GM19455 (cell line): ENCODE measurements around the gene TTC23.
"Not testable (repeated sequence)": the region's sequence is repeated elsewhere in the genome, so short reads cannot be mapped to it uniquely, and the experiment has no call there.

Experiments
- ATAC-seq: cut with Tn5 transposase; IDR thresholded peaks from one replicate; pipeline ENCODE4 v1.9.1; 2021; ENCODE audit not compliant: unreplicated experiment

The TTC23 gene

GRCh38 chr15:99122831-99123712 lies 126.3 kb downstream of the TTC23 start:
- ATAC-seq = no peak

GRCh38 chr15:99121691-99122410 lies 127.5 kb downstream of the TTC23 start:
- no peak for ATAC-seq

GRCh38 chr15:99121207-99121606 lies 128.2 kb downstream of the TTC23 start:
- no peak for ATAC-seq

GRCh38 chr15:99120050-99120777 lies 129.2 kb downstream of the TTC23 start:
- ATAC-seq = no peak

- no peak for ATAC-seq
Observed at GRCh38 chr15:99118801-99119546, 130.4 kb downstream of the TTC23 start.

- ATAC-seq = no peak
Observed at GRCh38 chr15:99118258-99118632, 131.1 kb downstream of the TTC23 start.

- no peak for ATAC-seq
Observed at GRCh38 chr15:99117563-99118257, 131.7 kb downstream of the TTC23 start.

GRCh38 chr15:99117111-99117510 lies 132.3 kb downstream of the TTC23 start:
- ATAC-seq = no peak

GRCh38 chr15:99115300-99116215 lies 133.8 kb downstream of the TTC23 start:
- ATAC-seq = no peak

GRCh38 chr15:99114511-99115299 lies 134.7 kb downstream of the TTC23 start:
- ATAC-seq = no peak

- ATAC-seq = no peak
Observed at GRCh38 chr15:99113547-99114271, 135.7 kb downstream of the TTC23 start.

GRCh38 chr15:99111641-99112040 lies 137.7 kb downstream of the TTC23 start:
- not testable (repeated sequence) for ATAC-seq

- ATAC-seq = no peak
Observed at GRCh38 chr15:99110581-99111320, 138.6 kb downstream of the TTC23 start.

GRCh38 chr15:99110093-99110492 lies 139.3 kb downstream of the TTC23 start:
- no peak for ATAC-seq

GRCh38 chr15:99109555-99110021 lies 139.8 kb downstream of the TTC23 start:
- no peak for ATAC-seq

- no peak for ATAC-seq
Observed at GRCh38 chr15:99108993-99109392, 140.4 kb downstream of the TTC23 start.
